A549 (cell line): Measurements from ENCODE around the gene CA11.

Experiments
- CTCF ChIP-seq: fragments of >200 bp; sonication (Bioruptor Twin); formaldehyde crosslinking; IDR thresholded peaks from 3 replicates; pipeline ENCODE4 v1.5.1; 2016
- EP300 ChIP-seq, 2 experiments: fragments of >200 bp; sonication (Bioruptor Twin); formaldehyde crosslinking; IDR thresholded peaks; 2 replicates in 1 of 2; 3 replicates in 1 of 2; pipeline ENCODE4 v1.6.1; 2016 to 2017
- KDM1A ChIP-seq: fragments of 200-600 bp; sonication (generic); IDR thresholded peaks from 2 replicates; pipeline ENCODE4 v1.6.1; 2016; ENCODE audit warnings: low read depth, mild to moderate bottlenecking
- MAX ChIP-seq: IDR thresholded peaks from 2 replicates; pipeline ENCODE4 v1.6.1; 2012
- RAD21 ChIP-seq, 2 experiments: fragments of >200 bp in 1 of 2; sonication (Bioruptor Twin) in 1 of 2; formaldehyde crosslinking in 1 of 2; IDR thresholded peaks in 1 of 2; conservative IDR thresholded peaks in 1 of 2; 2 replicates in 1 of 2; 3 replicates in 1 of 2; pipeline ENCODE4 v1.6.1; 2012 to 2018; ENCODE audit warnings: inconsistent platforms in 1 of 2
- RNF2 ChIP-seq: fragments of 200-600 bp; sonication (generic); IDR thresholded peaks from 2 replicates; pipeline ENCODE4 v1.6.1; 2016; ENCODE audit warnings: low read depth, mild to moderate bottlenecking, antibody characterized with exemption, moderate library complexity, borderline replicate concordance
- TF ChIP-seq, protein P1 (sequence below): fragments of 250-450 bp; sonication (Bioruptor Pico); IDR thresholded peaks from 2 replicates; pipeline ENCODE4 v1.5.0; 2021; ENCODE audit warnings: mild to moderate bottlenecking, moderate library complexity, borderline replicate concordance

DNA sequence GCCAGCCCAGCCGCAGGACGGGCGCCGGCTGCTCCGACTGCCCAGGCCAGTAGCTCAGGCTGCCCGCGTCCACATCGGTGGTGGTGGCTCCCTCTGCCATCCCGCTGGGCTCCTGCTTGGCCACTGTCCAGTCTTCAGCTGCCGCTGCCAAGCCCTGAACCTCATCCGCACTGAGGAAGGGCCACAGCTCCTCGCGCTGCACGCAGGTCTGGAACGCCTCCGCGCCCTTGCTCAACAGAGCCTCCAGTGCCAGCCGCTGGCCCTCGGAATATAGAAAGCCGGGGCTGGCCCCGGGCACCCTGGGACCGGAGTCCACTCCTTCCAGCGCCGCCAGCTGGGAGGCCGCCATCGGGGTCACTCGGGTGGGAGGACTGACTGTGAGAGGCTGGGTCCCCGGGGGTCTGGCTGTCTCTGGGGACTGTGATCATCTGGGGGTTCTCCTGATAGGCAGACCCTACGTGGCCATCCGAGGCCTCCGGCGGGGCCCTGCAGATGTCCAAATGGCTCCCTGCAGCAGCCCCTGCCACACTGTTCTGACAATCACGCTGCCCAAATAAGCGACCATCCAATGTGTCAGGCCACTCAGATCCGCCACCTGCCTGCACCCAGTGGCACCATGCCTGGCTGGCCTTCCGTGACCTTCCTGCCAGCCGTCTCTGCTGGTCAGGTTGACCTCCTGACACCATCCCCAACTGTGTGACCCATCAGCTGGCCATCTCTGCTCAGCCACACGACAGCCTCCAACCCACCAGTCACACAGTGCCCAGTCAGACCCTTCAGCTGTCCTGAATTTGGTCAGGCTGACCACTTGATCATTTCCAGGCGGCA, 32.7 kb downstream of the CA11 start:
- TF ChIP-seq, protein P1, sequence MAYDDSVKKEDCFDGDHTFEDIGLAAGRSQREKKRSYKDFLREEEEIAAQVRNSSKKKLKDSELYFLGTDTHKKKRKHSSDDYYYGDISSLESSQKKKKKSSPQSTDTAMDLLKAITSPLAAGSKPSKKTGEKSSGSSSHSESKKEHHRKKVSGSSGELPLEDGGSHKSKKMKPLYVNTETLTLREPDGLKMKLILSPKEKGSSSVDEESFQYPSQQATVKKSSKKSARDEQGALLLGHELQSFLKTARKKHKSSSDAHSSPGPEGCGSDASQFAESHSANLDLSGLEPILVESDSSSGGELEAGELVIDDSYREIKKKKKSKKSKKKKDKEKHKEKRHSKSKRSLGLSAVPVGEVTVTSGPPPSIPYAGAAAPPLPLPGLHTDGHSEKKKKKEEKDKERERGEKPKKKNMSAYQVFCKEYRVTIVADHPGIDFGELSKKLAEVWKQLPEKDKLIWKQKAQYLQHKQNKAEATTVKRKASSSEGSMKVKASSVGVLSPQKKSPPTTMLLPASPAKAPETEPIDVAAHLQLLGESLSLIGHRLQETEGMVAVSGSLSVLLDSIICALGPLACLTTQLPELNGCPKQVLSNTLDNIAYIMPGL (CRISPR knock-in tag) = no peak
- TF ChIP-seq CTCF (no peak), RAD21 (conservative IDR thresholded peaks at IDR 0.05 in 1 of 2, IDR thresholded peaks at IDR 0.05 in 1 of 2) (no peak), MAX (no peak), EP300 (IDR thresholded peaks at IDR 0.05) (no peak), RNF2 (no peak), KDM1A (no peak)
